ENCODE data around the gene ACR.
A peak's percentile ranks its signal among the peaks of the same experiment; 100 is the strongest.

DNA sequence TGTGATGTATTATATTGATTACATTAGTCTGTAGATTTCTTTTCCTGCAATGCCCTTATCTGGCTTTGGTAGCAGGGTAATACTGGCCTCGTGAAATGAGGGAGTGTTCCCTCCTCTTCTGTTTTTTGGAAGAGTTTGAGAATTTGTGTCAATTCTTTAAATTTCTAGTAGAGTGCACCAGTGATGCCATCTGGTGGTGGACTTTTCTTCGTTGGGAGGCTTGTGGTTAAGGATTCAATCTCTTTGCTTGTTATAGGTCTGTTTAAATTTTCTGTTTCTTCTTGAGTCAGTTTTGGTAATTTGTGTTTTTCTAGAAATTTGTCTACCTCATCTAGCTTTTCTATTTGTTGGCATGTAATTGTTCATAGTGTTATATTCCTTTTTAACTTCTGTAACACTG, 46.5 kb upstream of the ACR start:
- TF ChIP-seq, protein P1, sequence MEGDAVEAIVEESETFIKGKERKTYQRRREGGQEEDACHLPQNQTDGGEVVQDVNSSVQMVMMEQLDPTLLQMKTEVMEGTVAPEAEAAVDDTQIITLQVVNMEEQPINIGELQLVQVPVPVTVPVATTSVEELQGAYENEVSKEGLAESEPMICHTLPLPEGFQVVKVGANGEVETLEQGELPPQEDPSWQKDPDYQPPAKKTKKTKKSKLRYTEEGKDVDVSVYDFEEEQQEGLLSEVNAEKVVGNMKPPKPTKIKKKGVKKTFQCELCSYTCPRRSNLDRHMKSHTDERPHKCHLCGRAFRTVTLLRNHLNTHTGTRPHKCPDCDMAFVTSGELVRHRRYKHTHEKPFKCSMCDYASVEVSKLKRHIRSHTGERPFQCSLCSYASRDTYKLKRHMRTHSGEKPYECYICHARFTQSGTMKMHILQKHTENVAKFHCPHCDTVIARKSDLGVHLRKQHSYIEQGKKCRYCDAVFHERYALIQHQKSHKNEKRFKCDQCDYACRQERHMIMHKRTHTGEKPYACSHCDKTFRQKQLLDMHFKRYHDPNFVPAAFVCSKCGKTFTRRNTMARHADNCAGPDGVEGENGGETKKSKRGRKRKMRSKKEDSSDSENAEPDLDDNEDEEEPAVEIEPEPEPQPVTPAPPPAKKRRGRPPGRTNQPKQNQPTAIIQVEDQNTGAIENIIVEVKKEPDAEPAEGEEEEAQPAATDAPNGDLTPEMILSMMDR (IDR thresholded peaks at IDR 0.05; ENCODE audit: low read depth, low read length, missing input control), result peak; percentile 63
- no peak for TF ChIP-seq HNF4G (IDR thresholded peaks at IDR 0.05)
- TF ChIP-seq, protein P2, sequence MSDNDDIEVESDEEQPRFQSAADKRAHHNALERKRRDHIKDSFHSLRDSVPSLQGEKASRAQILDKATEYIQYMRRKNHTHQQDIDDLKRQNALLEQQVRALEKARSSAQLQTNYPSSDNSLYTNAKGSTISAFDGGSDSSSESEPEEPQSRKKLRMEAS (IDR thresholded peaks at IDR 0.05), result no peak
- no peak for TF ChIP-seq JUND (IDR thresholded peaks at IDR 0.05)
- TF ChIP-seq, protein P3, sequence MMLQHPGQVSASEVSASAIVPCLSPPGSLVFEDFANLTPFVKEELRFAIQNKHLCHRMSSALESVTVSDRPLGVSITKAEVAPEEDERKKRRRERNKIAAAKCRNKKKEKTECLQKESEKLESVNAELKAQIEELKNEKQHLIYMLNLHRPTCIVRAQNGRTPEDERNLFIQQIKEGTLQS (IDR thresholded peaks at IDR 0.05), result no peak
- TF ChIP-seq EGR1 (IDR thresholded peaks at IDR 0.05; ENCODE audit: low read depth in 2 of 2), result no peak
- TF ChIP-seq RAD21 (IDR thresholded peaks at IDR 0.05), result peak; percentile 88 to 92

Data from liver (tissue), 3 donors.